Effector memory CD8-positive, alpha-beta T cell (primary cell): ENCODE measurements around the gene OPCML.

Source experiments
- ATAC-seq: fragments of 150-1000 bp; cut with Tn5 transposase; replicated peaks from 2 replicates; pipeline ENCODE4 v1.10.0; 2021; ENCODE audit warnings: mild to moderate bottlenecking, moderate library complexity
- DNase-seq, 3 experiments: peaks; one replicate each; pipeline ENCODE4 v3.0.0; 2021
- H3K27ac Mint-ChIP-seq, 2 donors: one replicate each; pipeline ENCODE4 v1.8.0; 2022; ENCODE audit warnings: mild to moderate bottlenecking in 2 of 2, mixed read lengths in 2 of 2, moderate library complexity in 2 of 2
- H3K27me3 Mint-ChIP-seq, 2 donors: one replicate each; pipeline ENCODE4 v1.8.0; 2022; ENCODE audit warnings: mixed read lengths in 2 of 2
- H3K36me3 Mint-ChIP-seq: one replicate; pipeline ENCODE4 v1.8.0; 2022; ENCODE audit warnings: mild to moderate bottlenecking, moderate library complexity, mixed read lengths; ENCODE audit not compliant: insufficient read depth
- H3K4me1 Mint-ChIP-seq, 2 donors: one replicate each; pipeline ENCODE4 v1.8.0; 2022; ENCODE audit warnings: low read depth in 2 of 2, mixed read lengths in 2 of 2
- H3K4me3 Mint-ChIP-seq, 2 donors: one replicate each; pipeline ENCODE4 v1.8.0; 2022; ENCODE audit warnings: mild to moderate bottlenecking in 2 of 2, mixed read lengths in 2 of 2, moderate library complexity in 2 of 2
- H3K9me3 Mint-ChIP-seq, 2 donors: one replicate each; pipeline ENCODE4 v1.8.0; 2022; ENCODE audit warnings: mixed read lengths in 2 of 2

The OPCML gene

GRCh38 chr11:132685174-132685611, 847.1 kb downstream of the OPCML start:
- H3K4me1 Mint-ChIP-seq: peaks cover 3% of the 10 kb centered on the region in 2 donors
- DNase-seq: no peak
- H3K27me3 Mint-ChIP-seq: no peaks in the 10 kb centered on the region
- peaks cover 0 to 8% of the 10 kb centered on the region in 2 donors for H3K9me3 Mint-ChIP-seq
- no peak overlapping the region for H3K4me3 Mint-ChIP-seq
- ATAC-seq: peak; percentile 51
- peaks cover 3% of the 10 kb centered on the region for H3K36me3 Mint-ChIP-seq
- no peak overlapping the region for H3K27ac Mint-ChIP-seq

GRCh38 chr11:132683602-132684001, 848.7 kb downstream of the OPCML start:
- H3K9me3 Mint-ChIP-seq: peaks cover 0 to 8% of the 10 kb centered on the region in 2 donors
- no peak overlapping the region for H3K27ac Mint-ChIP-seq
- H3K27me3 Mint-ChIP-seq: no peaks in the 10 kb centered on the region
- no peak overlapping the region for H3K4me3 Mint-ChIP-seq
- H3K36me3 Mint-ChIP-seq: peaks cover 3% of the 10 kb centered on the region
- peaks cover 3% of the 10 kb centered on the region in 2 donors for H3K4me1 Mint-ChIP-seq
- DNase-seq (no peak), ATAC-seq (no peak)

GRCh38 chr11:132681971-132682370, 850.3 kb downstream of the OPCML start:
- ATAC-seq (no peak), DNase-seq (no peak)
- Mint-ChIP-seq H3K27ac (no peak overlapping the region), H3K4me1 (peaks cover 3% of the 10 kb centered on the region in 2 donors), H3K9me3 (peaks cover 0 to 3% of the 10 kb centered on the region in 2 donors), H3K36me3 (peaks cover 3% of the 10 kb centered on the region), H3K4me3 (no peak overlapping the region), H3K27me3 (no peaks in the 10 kb centered on the region)

GRCh38 chr11:132680584-132680983, 851.7 kb downstream of the OPCML start:
- Mint-ChIP-seq H3K36me3 (peaks cover 3% of the 10 kb centered on the region), H3K4me3 (no peak overlapping the region), H3K27ac (no peak overlapping the region), H3K27me3 (no peaks in the 10 kb centered on the region), H3K4me1 (peaks cover 3% of the 10 kb centered on the region in 2 donors), H3K9me3 (peaks cover 0 to 3% of the 10 kb centered on the region in 2 donors)
- no peak for DNase-seq
- no peak for ATAC-seq

- peaks cover 0 to 3% of the 10 kb centered on the region in 2 donors for H3K9me3 Mint-ChIP-seq
- no peaks in the 10 kb centered on the region for H3K4me1 Mint-ChIP-seq
- H3K4me3 Mint-ChIP-seq: no peak overlapping the region
- no peaks in the 10 kb centered on the region for H3K36me3 Mint-ChIP-seq
- ATAC-seq: no peak
- H3K27me3 Mint-ChIP-seq: no peaks in the 10 kb centered on the region
- H3K27ac Mint-ChIP-seq: no peak overlapping the region
- no peak for DNase-seq
These were observed 858.1 kb downstream of the OPCML start for GRCh38 chr11:132674151-132674550.

- H3K27me3 Mint-ChIP-seq: no peaks in the 10 kb centered on the region
- no peak overlapping the region for H3K4me3 Mint-ChIP-seq
- H3K4me1 Mint-ChIP-seq: no peaks in the 10 kb centered on the region
- H3K27ac Mint-ChIP-seq: no peak overlapping the region
- DNase-seq: no peak
- H3K9me3 Mint-ChIP-seq: peaks cover 0 to 4% of the 10 kb centered on the region in 2 donors
- no peaks in the 10 kb centered on the region for H3K36me3 Mint-ChIP-seq
- ATAC-seq: no peak
These were observed 860.4 kb downstream of the OPCML start for GRCh38 chr11:132671851-132672370.

GRCh38 chr11:132670921-132671675, 861.2 kb downstream of the OPCML start:
- Mint-ChIP-seq H3K27me3 (no peaks in the 10 kb centered on the region), H3K36me3 (no peaks in the 10 kb centered on the region), H3K27ac (no peak overlapping the region), H3K9me3 (peaks cover 2 to 8% of the 10 kb centered on the region in 2 donors), H3K4me1 (no peaks in the 10 kb centered on the region), H3K4me3 (no peak overlapping the region)
- ATAC-seq (no peak), DNase-seq (no peak)

- H3K9me3 Mint-ChIP-seq: peaks cover 11 to 16% of the 10 kb centered on the region in 2 donors
- H3K27ac Mint-ChIP-seq: no peak overlapping the region
- H3K36me3 Mint-ChIP-seq: no peaks in the 10 kb centered on the region
- H3K4me3 Mint-ChIP-seq: no peak overlapping the region
- DNase-seq: no peak
- no peaks in the 10 kb centered on the region for H3K4me1 Mint-ChIP-seq
- H3K27me3 Mint-ChIP-seq: no peaks in the 10 kb centered on the region
- no peak for ATAC-seq
These were observed 862.4 kb downstream of the OPCML start for GRCh38 chr11:132669949-132670348.

- Mint-ChIP-seq H3K9me3 (peaks cover 14 to 20% of the 10 kb centered on the region in 2 donors), H3K36me3 (no peaks in the 10 kb centered on the region), H3K27me3 (no peaks in the 10 kb centered on the region), H3K4me1 (no peaks in the 10 kb centered on the region), H3K4me3 (no peak overlapping the region), H3K27ac (no peak overlapping the region)
- DNase-seq (no peak), ATAC-seq (no peak)
These were observed 867.1 kb downstream of the OPCML start for GRCh38 chr11:132665205-132665604.

GRCh38 chr11:132658696-132659095, 873.6 kb downstream of the OPCML start:
- peaks cover 3% of the 10 kb centered on the region for H3K36me3 Mint-ChIP-seq
- no peak overlapping the region for H3K27ac Mint-ChIP-seq
- DNase-seq (no peak), ATAC-seq (no peak)
- H3K4me3 Mint-ChIP-seq: no peak overlapping the region
- no peaks in the 10 kb centered on the region for H3K4me1 Mint-ChIP-seq
- peaks cover 0 to 7% of the 10 kb centered on the region in 2 donors for H3K27me3 Mint-ChIP-seq
- peaks cover 0 to 4% of the 10 kb centered on the region in 2 donors for H3K9me3 Mint-ChIP-seq

GRCh38 chr11:132658004-132658403, 874.3 kb downstream of the OPCML start:
- DNase-seq: no peak
- no peak for ATAC-seq
- Mint-ChIP-seq H3K27ac (no peak overlapping the region), H3K4me3 (no peak overlapping the region), H3K9me3 (peaks cover 0 to 4% of the 10 kb centered on the region in 2 donors), H3K4me1 (no peaks in the 10 kb centered on the region), H3K27me3 (peaks cover 0 to 7% of the 10 kb centered on the region in 2 donors), H3K36me3 (peaks cover 3% of the 10 kb centered on the region)

GRCh38 chr11:132655187-132655855, 877.0 kb downstream of the OPCML start:
- H3K36me3 Mint-ChIP-seq: peaks cover 3% of the 10 kb centered on the region
- H3K9me3 Mint-ChIP-seq: no peaks in the 10 kb centered on the region
- peaks cover 0 to 7% of the 10 kb centered on the region in 2 donors for H3K27me3 Mint-ChIP-seq
- no peaks in the 10 kb centered on the region for H3K4me1 Mint-ChIP-seq
- ATAC-seq: no peak
- DNase-seq: no peak
- no peak overlapping the region for H3K27ac Mint-ChIP-seq
- H3K4me3 Mint-ChIP-seq: no peak overlapping the region

- Mint-ChIP-seq H3K4me1 (no peaks in the 10 kb centered on the region), H3K27ac (no peak overlapping the region), H3K9me3 (peaks cover 0 to 2% of the 10 kb centered on the region in 2 donors), H3K27me3 (peaks cover 0 to 7% of the 10 kb centered on the region in 2 donors), H3K36me3 (peaks cover 3% of the 10 kb centered on the region), H3K4me3 (no peak overlapping the region)
- ATAC-seq (no peak), DNase-seq (no peak)
These were observed 879.1 kb downstream of the OPCML start for GRCh38 chr11:132653237-132653636.
